Coronary artery (tissue), 2 donors: ENCODE results near the gene ZBTB17.

Experiments used
- DNase-seq: peaks from one replicate; pipeline ENCODE4 v3.0.0-alpha.2; 2017; ENCODE audit warnings: low spot score
- H3K27ac ChIP-seq, 2 donors: fragments of 200-600 bp; sonication (generic); one replicate each; pipeline ENCODE4 v1.5.1; 2016 to 2019
- H3K4me3 ChIP-seq: fragments of 200-600 bp; sonication (generic); 2 replicates; pipeline ENCODE4 v1.5.1; 2016; ENCODE audit warnings: mild to moderate bottlenecking, moderate library complexity
- CTCF ChIP-seq: fragments of 200-600 bp; sonication (generic); IDR thresholded peaks from one replicate; pipeline ENCODE4 v1.5.1; 2019; ENCODE audit warnings: antibody characterized with exemption

ZBTB17 gene

DNA sequence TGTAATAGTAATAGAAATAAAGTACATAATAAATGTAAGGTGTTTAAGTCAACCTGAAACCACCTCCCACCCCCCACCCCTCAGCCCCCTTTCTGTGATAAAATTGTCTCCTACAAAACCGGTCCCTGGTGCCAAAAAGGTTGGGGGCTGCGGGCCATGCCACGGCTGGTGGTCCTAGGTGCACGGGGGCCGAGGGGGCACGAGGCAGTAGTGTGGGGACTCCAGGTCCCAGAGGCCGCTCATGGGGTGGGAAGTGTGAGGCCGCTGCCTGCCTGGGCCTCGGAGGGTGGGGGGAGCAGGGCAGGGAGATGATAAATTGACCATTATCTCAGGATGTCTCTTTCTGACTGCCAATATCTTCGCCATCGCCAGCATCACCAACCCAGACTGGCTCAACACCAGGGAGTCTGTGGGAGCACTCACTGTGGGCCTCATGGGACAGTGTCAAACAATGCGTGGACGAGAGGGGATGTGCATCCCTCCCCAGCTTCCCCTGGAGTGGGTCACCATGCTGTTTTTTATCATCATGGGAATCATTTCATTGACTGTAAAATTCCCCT lies 6.5 kb downstream of the ZBTB17 start:
- Histone ChIP-seq H3K4me3 (no peak overlapping the region), H3K27ac (no peak overlapping the region)
- DNase-seq, result no peak
- TF ChIP-seq CTCF, result no peak

DNA sequence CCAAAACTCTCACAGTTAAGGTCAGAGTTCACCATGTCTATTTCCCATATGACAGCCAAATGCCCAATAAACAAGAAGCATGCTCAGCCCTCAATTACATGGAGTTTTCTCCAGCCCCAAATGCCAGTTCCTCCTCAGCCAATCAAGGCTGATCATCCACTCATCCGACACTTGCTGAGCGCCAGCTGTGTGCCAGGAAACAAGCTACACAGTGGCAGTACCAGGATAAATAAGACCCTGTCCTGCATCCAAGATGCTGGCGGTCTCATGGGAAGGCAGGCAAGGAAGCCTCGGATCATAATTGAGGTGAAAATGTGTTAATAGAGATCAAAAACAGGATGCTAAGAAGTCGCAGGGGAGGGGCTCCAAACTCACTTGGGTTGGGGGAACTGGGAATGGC lies 7.7 kb downstream of the ZBTB17 start:
- DNase-seq, result no peak
- H3K27ac ChIP-seq, result no peak overlapping the region
- TF ChIP-seq CTCF, result no peak
- H3K4me3 ChIP-seq, result no peak overlapping the region

DNA sequence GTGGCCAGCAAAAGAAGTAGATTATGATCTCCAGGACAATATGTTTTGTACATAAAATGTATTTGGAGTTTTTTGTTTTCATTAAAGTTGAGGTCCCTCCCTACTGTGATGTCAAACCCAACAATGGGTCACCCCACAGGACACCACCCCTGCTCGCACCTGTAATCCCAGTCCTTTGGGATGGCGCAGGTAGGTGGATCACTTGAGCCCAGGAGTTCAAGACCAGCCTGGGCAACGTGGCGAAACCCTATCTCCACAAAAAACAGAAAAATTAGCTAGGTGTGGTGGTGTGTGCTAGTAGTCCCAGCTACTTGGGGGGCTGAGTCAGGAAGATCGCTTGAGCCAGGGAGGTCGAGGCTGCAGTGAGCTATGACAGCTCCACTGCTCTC lies 9.0 kb downstream of the ZBTB17 start:
- DNase-seq, result no peak
- TF ChIP-seq CTCF, result no peak
- H3K27ac ChIP-seq, result no peak overlapping the region
- H3K4me3 ChIP-seq, result no peak overlapping the region

GRCh38 chr1:15966081-15966955 lies 9.6 kb downstream of the ZBTB17 start:
- Histone ChIP-seq H3K4me3 (peak overlapping the region; percentile 42), H3K27ac (peak overlapping the region; percentile 41 to 78)
- TF ChIP-seq CTCF, result no peak
- DNase-seq, result no peak

DNA sequence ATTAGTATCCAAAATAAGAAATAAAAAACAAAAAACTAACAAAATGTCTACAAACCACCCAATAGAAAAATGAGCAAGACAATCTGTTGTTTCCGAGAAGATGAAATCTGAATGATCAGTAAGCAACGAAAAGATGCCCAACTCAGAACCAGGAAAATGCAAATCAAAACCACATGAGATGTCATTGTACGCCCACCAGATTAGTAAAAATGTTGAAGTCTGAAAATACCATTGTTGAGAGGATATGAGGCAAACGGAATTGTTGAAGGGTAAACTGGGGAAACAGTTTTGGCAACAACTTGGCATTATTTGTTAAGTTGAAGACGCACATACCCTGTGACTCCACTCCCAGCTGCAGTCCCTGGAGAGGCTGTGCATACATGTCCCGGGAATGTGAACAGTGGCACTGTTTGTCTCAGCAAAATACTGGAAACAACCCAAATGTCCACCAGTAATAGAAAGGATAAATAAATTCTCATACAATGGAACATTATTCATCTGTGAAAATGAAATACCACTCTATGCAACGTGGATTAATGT lies 10.6 kb downstream of the ZBTB17 start:
- Histone ChIP-seq H3K27ac (peak overlapping the region; percentile 41 to 78), H3K4me3 (peak overlapping the region; percentile 49)
- DNase-seq, result no peak
- TF ChIP-seq CTCF, result no peak

DNA sequence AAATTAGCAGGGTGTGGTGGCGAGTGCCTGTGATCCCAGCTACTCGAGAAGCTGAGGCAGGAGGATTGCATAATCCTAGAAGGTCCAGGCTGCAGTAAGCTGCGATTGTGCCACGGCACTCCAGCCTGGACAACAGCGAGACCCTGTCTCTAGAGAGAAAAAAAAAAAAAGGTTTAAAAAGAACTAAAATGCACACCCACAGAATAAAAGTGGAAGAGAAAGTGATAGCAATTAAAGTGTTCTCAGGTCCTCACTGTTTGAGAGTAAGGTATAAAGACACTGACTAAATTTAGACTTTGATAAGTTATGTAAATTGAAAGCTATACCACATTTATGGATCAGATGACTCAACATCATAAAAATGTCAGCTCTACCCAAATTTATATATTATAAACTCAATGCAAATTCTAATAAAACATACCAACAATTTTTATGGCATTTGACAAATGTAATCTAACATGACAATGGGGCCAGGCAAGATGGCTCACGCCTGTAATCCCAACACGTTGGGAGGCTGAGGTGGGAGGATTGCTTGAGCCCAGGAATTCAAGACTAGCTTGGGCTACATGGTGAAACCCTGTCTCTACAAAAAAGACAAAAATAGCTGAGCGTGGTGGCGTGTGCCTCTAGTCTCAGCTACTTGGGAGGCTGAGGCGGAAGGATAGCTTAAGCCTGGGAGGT lies 11.8 kb downstream of the ZBTB17 start:
- Histone ChIP-seq H3K4me3 (no peak overlapping the region), H3K27ac (peak overlapping the region in 1 of 2 donors; percentile 22)
- DNase-seq, result no peak
- no peak for TF ChIP-seq CTCF
